ENCODE measurements around the gene ATP2B3.

The ATP2B3 gene

DNA sequence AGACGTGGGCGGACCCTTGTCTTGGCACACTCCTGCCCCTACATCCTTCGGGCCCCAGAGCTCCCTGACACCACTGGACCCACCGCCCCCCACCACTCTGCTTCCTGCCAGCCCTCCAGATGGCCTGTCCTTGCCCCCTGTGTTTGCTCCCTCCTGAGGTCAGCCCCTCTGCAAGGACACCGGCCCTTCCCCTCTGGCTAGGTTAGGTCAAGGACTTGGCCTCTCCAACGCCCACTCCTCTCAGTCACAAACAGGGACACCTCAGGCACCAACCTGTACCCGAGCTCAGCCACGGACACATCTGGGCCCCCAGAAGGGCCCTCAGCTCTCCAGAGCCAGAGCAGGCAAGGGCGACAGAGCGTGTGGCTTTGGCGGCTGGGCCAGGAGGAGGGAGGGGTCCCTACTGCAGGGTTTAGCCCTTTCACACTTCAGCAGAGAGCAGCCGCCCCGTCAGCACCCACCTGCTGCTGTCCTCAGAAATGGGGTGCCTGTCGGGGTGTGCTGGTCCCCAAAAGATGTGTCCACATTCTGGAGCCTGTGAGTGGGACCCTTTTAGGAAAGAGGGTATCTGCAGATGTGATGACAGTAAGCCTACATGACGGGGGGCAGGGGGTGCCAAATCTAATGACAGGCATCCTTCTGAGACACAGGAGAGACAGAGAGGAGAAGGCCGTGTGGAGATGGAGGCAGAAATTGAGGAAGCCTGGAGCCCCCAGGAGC, 106.0 kb downstream of the ATP2B3 start:
- no peak for DNase-seq

DNA sequence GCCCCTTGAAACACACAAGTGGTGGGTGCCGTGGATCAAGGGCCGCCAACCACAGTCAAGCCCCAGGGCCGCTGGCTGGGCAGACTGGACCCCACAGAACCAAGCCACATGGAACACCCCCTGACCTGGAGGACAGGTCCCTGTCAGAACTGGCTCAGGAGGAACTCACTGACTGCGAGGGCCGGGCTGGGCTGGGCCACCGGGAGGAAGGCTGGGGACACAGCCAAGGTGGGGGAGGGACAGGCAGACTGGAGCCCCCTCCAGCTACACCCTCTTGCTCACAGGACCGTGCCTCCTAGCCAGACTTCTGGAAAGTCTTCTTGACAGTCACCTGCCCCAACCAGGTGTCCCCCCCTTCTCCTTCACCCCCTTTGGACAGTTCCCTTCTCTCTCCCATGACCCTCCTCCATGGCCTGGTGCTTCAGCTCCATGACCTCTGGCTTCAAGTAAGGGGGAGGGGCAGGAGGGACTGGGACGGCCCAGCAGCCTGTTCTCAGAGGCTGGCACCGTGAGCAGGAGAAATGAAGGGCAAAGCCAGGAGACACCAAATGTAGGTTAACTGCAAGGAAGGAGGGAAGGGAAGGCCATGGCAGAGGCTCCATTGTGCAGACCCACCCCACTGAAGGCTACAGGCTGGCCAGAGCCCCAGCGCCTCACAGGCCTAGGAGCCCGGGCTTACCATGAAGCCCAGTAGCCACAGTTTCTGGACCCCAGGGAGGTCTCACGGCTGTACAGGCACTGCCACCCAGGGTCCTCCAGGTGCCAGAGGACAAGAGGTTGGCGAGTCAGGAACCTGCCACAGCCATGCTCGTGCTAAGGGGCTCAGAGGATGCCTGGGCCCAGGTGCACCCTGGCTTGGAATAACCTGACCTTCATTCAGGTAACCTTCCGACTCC, 107.0 kb downstream of the ATP2B3 start:
- no peak for DNase-seq

DNA sequence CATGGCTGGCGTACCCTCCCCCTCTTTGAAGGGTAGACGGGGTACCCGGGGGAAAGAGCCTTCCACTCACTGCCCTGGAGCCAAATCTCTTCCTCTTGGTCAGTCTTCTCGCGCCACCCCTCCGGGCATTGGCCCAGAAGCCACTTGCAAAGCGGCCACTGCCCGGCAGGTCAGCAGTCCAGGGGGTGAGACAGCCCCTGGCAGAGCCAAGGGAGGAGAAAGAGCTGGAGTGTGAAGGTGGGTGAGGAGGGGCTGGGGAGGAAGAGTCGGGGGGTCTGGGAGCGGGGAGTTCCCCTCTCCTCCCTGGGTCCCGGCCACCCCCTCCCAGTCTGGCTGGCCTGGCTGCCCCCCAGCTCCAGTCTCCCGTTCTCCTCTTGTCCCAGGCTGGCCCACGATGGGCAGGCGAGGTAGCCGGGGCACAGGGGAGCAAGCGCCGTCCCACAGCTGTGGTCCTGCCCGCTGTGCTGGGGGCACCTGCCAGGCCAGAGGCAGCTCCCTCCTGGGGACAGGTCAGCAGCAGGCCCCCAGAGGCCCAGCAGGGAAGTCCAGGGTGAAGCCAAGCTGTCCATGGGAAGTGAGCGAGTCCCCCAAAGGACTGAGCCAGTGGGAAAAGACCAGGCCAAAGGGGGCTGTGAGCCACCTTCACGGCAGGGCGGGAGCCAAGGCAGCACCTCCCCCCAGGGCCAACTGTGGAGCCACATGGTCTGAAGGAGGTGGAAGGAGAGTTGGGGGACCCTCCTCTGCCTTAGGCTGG, 108.0 kb downstream of the ATP2B3 start:
- DNase-seq, result no peak

DNA sequence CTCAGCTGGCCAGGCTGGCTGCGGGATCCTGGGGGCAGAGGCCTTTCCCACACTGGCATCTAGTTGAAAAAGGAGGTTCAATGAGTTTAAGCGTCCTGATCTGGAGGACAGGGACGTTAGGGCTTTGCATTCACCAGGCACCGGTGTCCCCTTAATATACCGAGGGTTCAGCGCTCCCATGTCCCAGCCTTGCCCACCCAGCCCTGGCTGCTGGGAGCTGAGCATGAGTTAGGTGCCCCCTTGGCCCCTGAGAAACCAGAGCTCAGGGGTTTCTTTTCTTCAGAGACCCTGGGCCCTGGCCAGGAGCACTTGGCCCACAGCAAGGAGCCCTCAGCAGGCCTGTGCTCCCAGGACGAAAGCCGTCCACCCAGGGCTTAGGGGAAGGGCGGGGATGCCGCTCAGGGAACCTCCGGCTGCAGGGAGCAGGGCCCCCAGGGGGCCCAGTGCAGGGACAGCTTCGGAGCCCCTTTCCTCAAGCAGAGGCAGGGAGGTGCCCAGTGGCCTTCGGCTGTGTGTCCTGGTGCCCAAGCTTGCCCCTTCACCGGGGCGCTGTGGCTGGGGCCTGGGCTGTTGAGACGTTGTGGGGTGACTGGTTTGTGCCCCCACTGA, 108.7 kb downstream of the ATP2B3 start:
- no peak for DNase-seq

DNA sequence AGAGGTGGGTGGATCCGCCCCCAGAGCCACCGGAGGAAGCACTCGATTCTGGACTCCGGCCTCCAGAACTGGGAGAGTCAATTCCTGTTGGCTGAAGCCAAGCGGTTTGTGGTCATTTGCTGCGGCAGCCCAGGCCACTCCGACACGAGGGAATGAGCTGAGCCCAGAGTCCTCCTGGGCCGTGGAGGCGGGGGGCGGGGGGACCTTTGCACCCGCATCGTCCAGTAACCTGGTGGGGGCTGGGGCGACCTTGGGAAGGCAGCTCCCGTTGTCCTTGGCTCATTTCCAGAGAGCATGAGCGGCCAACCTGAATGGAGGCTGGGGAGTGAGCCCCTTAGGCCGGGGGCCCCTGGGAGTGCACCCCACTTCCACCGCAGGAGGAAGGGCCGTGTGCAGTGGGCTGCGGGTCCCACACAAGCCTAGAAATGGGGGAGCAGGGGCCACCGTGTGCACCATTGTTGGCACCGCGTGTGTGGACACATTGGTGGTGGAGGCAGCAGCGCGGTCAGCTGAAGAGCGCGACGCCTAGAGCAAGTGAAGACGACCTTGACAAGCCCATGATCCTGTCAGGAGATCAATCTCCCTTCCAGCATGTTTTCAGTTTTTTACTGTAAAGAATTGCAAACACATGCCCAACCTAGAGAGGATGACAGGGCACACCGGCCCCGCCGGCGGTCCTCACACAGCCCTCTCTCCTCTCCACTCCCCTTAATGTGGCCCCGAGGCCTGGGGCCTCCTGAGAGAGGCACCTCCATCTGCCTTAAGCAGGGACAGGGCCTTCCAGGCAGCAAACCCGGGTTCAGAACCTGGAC, 109.6 kb downstream of the ATP2B3 start:
- DNase-seq, result no peak

DNA sequence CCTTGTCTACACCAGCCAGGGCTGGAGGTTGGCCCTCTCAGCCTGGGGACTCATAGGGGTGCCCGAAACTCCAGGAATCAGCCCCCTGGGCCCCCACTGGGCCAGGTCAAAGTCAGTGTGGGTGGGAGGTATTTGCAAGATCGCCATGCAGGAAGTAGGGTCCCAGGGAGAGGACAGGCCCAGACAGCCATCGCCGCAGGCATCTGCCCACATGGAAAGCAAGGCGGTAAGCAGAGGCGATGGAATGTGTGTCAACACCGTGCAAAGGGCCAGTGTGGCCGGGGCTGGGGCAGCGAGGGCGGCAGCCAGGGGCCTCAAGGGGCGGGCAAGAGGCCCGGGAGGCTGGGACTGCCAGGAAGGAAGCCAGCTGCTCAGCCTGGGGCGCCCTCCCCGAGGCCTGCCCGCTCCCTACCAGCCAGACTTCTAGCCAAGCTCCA, 110.3 kb downstream of the ATP2B3 start:
- DNase-seq, result no peak

DNA sequence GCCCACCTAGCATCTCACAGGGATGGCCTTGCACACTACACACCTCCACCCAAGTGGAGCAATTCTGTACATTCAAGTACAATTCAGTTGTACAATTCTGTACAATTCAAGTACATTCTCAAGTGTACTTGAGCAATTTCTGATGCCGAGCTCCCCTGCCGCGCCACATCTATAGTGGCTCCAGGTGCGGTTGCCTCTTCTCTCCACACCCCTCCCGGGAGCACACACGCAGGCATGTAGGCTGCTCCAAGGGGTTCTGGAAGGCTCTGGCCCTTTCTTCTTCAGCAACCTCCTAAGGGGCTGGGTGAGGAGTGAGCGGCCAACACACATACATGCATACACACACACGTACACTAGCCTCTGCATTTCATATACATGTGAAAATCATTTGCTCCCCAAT, 110.7 kb downstream of the ATP2B3 start:
- no peak for DNase-seq

DNA sequence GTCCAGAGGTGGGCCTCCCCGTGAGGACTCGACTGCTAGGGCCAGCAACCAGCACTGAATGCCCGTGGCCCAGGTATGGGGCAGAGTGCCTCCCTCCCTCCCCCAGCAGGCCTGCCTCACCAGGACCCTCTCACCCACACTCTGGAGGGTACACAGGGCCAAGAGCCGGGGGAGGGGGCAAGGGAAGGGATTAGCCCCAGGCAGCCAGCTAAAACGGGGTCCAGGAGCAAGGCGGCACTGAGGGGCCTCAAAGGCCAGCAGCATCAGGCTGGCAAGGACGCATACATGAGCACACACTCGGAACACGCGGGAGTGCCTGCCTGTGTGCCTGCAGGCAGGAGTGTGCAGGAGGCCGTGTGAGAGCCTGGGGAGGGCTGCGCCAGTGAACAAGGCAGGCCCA, 111.2 kb downstream of the ATP2B3 start:
- no peak for DNase-seq

DNA sequence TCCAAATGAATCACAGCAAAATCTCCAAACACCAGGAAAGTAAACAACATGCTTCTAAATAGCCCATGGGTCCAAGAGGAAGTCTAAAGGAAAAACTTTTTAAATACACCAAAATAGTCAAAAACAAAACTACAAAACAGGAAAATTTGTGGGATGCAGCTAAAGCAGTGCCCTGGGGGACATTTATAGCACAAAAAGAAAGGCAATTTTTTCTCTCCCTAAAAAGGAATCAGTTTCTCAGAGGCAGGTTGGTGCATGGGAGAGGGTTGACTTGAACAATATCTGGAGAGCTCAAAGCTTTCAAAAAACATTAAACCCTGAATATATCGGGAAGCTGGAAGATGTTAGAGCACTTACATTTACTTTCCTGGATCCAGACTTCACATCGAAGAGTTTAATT, 113.9 kb downstream of the ATP2B3 start:
- DNase-seq, result no peak

DNA sequence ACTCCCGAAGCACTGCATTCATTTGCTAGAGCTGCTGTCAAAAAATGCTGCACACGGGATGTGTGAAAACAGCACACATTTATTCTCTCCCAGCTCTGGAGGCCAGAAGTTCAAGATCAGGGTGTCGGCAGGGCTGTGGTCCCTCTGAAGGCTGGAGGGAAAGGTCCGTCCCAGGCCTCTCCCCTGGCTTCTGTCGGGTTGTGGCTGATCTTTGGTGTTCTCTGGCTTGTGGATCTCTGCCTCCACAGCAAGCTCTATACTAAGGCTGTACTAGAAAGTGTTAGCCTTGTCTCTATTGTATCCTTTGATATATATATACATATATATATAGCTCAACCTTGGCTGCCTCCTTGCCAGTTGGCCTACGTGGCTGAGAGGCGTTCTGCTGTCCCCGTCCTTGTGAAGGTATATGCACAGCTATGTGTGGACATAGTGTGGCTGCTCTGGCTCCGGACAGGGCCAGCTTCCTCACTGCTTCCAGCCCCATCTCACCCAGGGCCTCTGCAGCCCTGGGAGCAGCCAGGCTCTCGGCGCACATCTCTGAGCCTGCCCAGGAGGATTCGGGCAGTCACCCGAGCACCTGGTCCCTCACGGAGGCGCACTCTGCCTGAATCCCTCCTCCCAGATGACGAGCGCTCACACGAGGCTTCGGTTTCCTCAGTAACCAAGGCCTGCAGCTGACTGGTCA, 114.6 kb downstream of the ATP2B3 start:
- DNase-seq, result no peak

Data from right hindlimb (tissue), 1 donor.